NB4 (cell line): ENCODE data around the gene KLKB1.

Experiments
- DNase-seq: peaks from one replicate; pipeline ENCODE4 v3.0.0; 2010; ENCODE audit warnings: low read depth
- H3K4me3 ChIP-seq: one replicate; pipeline ENCODE4 v1.5.1; 2011; ENCODE audit warnings: mild to moderate bottlenecking, low read depth, low read length, moderate library complexity
- CTCF ChIP-seq: IDR thresholded peaks from one replicate; pipeline ENCODE4 v1.5.1; 2012; ENCODE audit warnings: low read depth, low read length
- MAX ChIP-seq: IDR thresholded peaks from 2 replicates; pipeline ENCODE4 v1.6.1; 2011; ENCODE audit warnings: low read depth, low read length
- MYC ChIP-seq: IDR thresholded peaks from 2 replicates; pipeline ENCODE4 v1.6.1; 2011; ENCODE audit warnings: low read depth, low read length
- POLR2A ChIP-seq: IDR thresholded peaks from 2 replicates; pipeline ENCODE4 v1.6.1; 2011; ENCODE audit warnings: mild to moderate bottlenecking; ENCODE audit not compliant: insufficient read length; ENCODE audit errors: extremely low read depth

The KLKB1 gene

GRCh38 chr4:186192066-186192612, 35.2 kb upstream of the KLKB1 start:
- TF ChIP-seq MYC (no peak), MAX (no peak), CTCF (no peak), POLR2A (no peak)
- peak; percentile 61 for DNase-seq
- H3K4me3 ChIP-seq = peak overlapping the region; percentile 62

GRCh38 chr4:186193851-186194250, 33.5 kb upstream of the KLKB1 start:
- H3K4me3 ChIP-seq = no peak overlapping the region
- no peak for DNase-seq
- TF ChIP-seq MYC = no peak
- no peak for TF ChIP-seq POLR2A
- TF ChIP-seq MAX = no peak
- TF ChIP-seq CTCF = no peak

- TF ChIP-seq CTCF (no peak), POLR2A (no peak), MYC (no peak), MAX (no peak)
- H3K4me3 ChIP-seq = no peak overlapping the region
- no peak for DNase-seq
Measured at GRCh38 chr4:186196063-186196462, 31.2 kb upstream of the KLKB1 start.

- no peak overlapping the region for H3K4me3 ChIP-seq
- TF ChIP-seq MYC (no peak), MAX (no peak), POLR2A (no peak), CTCF (no peak)
- no peak for DNase-seq
Measured at GRCh38 chr4:186200516-186200915, 26.8 kb upstream of the KLKB1 start.

GRCh38 chr4:186201010-186201409, 26.3 kb upstream of the KLKB1 start:
- H3K4me3 ChIP-seq = no peak overlapping the region

More at GRCh38 chr4:186201010-186201409, 26.3 kb upstream of the KLKB1 start:
- TF ChIP-seq CTCF (no peak), MYC (no peak), MAX (no peak), POLR2A (no peak)
- no peak for DNase-seq
